Spleen (tissue), 7 donors: ENCODE measurements around the gene CAMK1D.

Source experiments
- POLR2AphosphoS5 ChIP-seq, 3 donors: sonication (generic); formaldehyde crosslinking; IDR thresholded peaks; one replicate each; pipeline ENCODE4 v1.5.1; 2017; ENCODE audit warnings: antibody characterized with exemption in 3 of 3
- TF ChIP-seq, protein P1 (sequence below), 11 experiments: fragments of 200-600 bp in 7 of 11; fragments of 450-650 bp in 4 of 11; sonication (generic) in 4 of 11; IDR thresholded peaks in 8 of 11; conservative IDR thresholded peaks in 3 of 11; 1 replicate in 7 of 11; 2 replicates in 4 of 11; pipeline versions ENCODE4 v1.4.0 to v1.8.0; 2016 to 2021; ENCODE audit warnings: antibody characterized with exemption in 11 of 11, inconsistent platforms in 4 of 11, mild to moderate bottlenecking in 1 of 11
- donor health status: DM: no; HTN: no; CAD: no; lungs with moderate emphysema.
- donor health status: DM: no; HTN: no; CAD: no.
- donor health status: DM: no; HTN: no; CAD: no.

DNA sequence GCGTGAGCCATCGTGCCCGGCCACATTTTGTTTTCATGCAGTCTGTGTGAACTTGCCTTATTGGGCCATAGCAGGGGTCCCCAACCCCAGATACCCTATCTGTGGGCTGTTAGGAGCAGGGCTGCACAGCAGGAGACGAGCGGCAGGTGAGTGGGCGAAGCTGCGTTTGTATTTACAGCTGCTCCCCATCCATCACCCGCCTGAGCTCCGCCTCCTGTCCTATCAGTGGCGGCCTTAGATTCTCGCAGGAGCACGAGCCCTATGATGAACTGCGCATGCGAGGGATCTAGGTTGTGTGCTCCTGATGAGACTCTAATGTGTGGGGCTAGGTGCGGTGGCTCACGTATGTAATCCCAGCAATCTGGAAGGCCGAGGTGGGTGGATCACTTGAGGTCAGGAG, 293.9 kb downstream of the CAMK1D start:
- TF ChIP-seq, protein P1, sequence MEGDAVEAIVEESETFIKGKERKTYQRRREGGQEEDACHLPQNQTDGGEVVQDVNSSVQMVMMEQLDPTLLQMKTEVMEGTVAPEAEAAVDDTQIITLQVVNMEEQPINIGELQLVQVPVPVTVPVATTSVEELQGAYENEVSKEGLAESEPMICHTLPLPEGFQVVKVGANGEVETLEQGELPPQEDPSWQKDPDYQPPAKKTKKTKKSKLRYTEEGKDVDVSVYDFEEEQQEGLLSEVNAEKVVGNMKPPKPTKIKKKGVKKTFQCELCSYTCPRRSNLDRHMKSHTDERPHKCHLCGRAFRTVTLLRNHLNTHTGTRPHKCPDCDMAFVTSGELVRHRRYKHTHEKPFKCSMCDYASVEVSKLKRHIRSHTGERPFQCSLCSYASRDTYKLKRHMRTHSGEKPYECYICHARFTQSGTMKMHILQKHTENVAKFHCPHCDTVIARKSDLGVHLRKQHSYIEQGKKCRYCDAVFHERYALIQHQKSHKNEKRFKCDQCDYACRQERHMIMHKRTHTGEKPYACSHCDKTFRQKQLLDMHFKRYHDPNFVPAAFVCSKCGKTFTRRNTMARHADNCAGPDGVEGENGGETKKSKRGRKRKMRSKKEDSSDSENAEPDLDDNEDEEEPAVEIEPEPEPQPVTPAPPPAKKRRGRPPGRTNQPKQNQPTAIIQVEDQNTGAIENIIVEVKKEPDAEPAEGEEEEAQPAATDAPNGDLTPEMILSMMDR (IDR thresholded peaks at IDR 0.05 in 8 of 11, conservative IDR thresholded peaks at IDR 0.05 in 3 of 11), result no peak
- TF ChIP-seq POLR2AphosphoS5 (IDR thresholded peaks at IDR 0.05), result no peak
